DMS153 treated with DMSO at 0.1 percent for 48 hours (cell line): Measurements from ENCODE around the gene DEFB112.

ENCODE experiments used
- DNase-seq: peaks from one replicate; lab custom pipeline; 2025; ENCODE audit not compliant: unreplicated experiment; lab: John Stamatoyannopoulos, UW

DEFB112 gene

GRCh38 chr6:50003139-50003538, 46.6 kb downstream of the DEFB112 start:
- DNase-seq = no peak

- DNase-seq = no peak
Measured at GRCh38 chr6:49995278-49995677, 54.5 kb downstream of the DEFB112 start.
